GM12801 (cell line): Measurements from ENCODE around the gene MICALL2.

Source experiments
- TF ChIP-seq, protein P1 (sequence below): IDR thresholded peaks from one replicate; pipeline ENCODE4 v1.5.1; 2011; ENCODE audit warnings: control low read depth; ENCODE audit not compliant: insufficient read length; ENCODE audit errors: extremely low read depth

Gene MICALL2

DNA sequence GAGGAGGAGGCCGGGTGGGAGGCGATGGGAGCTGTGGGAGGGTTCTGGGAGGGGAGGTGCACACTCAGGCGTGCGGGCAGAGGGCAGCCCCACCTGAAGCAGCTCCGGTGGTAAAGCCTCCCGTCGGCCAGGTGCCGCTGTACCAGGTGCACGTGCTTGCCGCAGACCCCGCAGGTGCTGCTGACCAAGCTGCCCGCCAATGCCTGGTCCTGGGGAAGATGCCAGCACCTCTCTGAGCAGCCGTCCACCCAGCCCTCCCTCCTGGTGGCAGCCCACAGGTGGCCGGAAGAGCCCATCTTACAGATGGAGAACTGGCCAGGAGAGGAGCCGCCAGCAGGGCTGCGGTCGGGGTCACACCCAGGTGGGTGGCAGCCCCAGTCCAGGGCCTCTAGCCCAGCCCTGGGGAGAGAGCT lies 12.6 kb downstream of the MICALL2 start:
- TF ChIP-seq, protein P1, sequence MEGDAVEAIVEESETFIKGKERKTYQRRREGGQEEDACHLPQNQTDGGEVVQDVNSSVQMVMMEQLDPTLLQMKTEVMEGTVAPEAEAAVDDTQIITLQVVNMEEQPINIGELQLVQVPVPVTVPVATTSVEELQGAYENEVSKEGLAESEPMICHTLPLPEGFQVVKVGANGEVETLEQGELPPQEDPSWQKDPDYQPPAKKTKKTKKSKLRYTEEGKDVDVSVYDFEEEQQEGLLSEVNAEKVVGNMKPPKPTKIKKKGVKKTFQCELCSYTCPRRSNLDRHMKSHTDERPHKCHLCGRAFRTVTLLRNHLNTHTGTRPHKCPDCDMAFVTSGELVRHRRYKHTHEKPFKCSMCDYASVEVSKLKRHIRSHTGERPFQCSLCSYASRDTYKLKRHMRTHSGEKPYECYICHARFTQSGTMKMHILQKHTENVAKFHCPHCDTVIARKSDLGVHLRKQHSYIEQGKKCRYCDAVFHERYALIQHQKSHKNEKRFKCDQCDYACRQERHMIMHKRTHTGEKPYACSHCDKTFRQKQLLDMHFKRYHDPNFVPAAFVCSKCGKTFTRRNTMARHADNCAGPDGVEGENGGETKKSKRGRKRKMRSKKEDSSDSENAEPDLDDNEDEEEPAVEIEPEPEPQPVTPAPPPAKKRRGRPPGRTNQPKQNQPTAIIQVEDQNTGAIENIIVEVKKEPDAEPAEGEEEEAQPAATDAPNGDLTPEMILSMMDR: no peak

DNA sequence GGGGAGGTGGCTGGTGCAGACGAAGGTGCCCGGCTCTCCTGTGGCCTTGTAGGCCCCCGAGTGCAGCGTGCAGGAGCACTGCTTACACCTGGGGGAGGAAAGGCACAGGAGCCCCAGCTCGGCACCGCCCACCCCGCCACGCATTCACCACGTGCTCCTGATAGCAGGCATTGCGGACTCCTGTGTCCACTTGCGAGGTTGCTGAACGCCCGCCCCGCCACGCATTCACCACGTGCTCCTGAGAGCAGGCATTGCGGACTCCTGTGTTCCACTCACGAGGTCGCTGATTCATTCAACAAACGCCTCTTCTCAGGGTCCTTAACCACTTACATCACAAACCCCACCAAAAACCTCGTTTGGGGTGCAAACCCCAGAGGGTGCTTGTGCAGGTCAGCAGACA lies 13.9 kb downstream of the MICALL2 start:
- TF ChIP-seq, protein P1: no peak

DNA sequence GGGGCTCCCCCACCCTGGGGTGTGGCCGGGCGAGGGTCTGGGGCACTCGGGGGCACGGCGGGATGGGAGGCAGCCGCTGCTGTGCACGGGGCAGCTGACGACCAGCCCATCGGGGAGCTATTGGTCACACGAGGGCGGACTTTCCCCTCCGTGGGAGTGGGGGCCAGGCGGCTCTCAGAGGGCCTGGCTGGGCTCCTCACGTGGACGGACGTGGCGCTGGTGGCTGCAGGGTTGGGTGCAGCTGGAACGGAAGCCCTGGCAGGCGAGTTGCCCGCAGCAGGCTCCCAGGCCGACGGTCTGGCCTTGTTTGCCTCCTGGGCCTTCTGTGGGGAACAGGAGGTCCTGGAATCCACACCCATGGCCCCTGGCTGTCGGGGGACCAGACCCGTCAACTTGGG lies 14.3 kb downstream of the MICALL2 start:
- TF ChIP-seq, protein P1: no peak

DNA sequence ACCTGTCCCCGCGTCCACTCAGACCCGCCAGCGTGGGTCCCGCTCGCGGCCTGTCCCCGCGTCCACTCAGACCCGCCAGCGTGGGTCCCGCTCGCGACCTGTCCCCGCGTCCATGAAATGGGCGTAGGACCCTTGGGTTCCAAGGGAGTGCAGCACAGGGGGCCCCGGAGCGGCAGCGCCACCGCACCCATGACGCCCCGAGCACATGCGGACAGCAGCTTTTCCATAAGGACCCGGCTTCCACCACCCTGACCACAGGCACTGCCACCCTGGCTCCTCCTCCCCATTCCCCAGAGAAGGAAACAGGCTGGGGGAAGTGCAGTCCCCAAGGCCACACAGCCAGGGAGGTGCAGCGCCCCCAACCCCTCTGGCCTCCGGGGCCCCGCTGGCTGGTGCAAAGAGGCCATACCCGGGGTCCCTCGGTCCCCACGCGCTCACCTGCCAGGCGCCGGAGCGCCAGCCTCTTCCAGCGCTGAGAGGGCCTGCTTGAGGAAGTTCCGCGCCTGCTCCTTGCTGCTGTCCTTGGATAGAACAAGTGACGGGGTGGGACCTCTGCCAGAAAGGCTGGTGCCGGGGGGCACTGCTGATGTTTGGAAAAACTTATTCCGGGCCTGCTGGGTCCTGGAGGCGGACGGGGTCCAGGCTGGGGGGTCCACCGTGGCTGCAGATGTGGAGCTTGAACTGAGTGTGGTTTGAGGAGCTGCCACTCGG lies 14.9 kb downstream of the MICALL2 start:
- TF ChIP-seq, protein P1: no peak

DNA sequence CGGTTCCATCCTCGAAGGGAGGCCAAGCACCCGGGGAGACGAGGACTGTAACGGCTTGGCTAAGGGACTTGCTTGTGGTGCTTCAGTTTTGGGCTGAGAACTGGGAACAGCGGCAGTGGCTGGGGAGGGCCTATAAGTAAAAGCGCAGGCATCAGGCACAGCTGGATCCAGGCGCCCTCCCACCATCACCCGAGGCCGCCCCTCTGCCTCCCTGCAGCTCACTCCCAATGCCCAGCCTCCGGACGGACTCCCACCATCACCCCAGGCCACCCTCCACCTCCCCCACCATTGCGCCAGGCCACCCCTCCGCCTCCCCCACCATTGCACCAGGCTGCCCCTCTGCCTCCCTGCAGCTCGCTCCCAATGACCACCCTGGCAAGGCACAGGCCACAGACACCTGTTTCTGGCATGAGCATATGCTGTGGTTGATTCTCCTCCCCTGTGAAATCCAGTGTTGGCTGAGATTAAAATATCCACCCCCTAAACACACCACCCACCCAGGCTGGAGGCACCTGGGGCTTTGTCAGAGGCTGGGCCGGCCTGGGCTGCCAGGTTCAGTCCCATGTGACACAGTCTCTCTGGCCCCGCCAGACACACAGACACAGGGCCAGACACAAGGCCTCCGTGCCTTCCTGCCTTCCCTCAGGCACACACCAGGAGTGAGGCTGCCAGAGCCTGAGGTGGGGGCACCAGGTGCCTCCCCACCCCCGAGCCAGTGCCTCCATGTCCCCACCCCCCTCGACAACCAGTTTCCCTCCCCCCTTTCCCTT lies 16.7 kb downstream of the MICALL2 start:
- TF ChIP-seq, protein P1: no peak

DNA sequence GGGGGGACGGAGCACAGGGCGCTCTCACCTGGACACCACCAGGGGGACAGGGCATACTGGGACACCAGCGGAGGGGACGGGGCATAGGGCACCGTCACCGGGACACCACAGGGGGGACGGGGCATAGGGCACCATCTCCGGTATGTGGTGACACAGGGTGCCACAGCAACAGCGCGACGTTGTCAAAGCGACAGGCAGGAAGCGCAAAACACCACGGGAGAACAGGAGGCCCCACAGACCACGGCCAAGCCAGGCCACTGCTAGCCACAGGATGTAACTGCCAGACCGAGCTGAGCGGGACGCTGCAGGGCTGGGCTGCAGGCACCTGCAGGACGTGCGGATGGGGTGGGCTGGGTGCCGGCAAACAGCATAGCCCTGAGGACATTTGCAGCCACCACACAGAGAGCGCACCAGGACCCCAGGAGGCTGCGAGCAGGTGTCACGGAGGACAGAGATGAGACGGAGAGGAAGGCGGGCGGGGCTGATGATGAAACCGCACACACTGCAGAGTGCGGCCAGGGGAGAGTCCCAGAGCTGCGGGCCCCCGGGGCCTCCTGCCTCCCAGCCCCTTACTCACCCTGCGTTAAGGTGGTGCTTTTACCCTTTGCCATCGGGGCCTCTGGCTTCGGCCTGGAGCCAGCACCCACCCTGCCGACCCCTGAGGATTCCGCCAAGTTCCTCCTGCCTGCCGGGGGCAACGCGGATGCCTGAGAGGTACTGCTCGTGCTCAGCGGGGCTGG lies 17.5 kb downstream of the MICALL2 start:
- TF ChIP-seq, protein P1: no peak

DNA sequence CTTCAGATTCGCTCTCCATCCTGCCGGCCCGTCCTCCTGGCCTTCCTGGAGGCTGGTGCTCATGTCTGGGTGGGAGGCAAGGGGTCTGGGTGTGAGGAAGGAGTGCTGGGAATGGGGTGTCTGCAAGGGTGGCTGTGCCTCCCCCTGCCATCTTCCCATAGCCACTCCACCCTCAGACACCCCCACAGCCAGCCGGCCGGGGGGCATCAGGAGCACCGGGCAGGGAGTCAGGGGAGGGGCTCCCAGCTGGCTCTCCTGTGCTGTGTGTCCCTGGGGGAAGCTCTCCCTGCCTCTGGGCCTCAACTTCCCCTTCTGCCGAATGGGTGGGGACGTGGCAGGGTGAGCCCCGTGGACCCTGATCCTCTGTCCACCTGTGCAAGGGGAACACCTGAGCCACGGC lies 18.6 kb downstream of the MICALL2 start:
- TF ChIP-seq, protein P1: no peak
